Measurements from ENCODE around the gene CABLES1. TPM values are rescaled to one million over a fixed set of nuclear protein-coding genes. Genes with fewer than 3 reads are reported as not detected.

The CABLES1 gene
- total RNA-seq, 1 donor from 2014 or later = 2.3 TPM

- no peaks in the 10 kb centered on the region for H3K36me3 Mint-ChIP-seq (ENCODE audit: low read depth)
- H3K9me3 Mint-ChIP-seq = no peaks in the 10 kb centered on the region
- no peak for TF ChIP-seq CTCF (conservative IDR thresholded peaks at IDR 0.05)
- no peak for DNase-seq (ENCODE audit: low read depth, low spot score)
- no peak overlapping the region for H3K4me3 Mint-ChIP-seq
- H3K4me1 Mint-ChIP-seq = peaks cover 3% of the 10 kb centered on the region
- no peaks in the 10 kb centered on the region for H3K27me3 Mint-ChIP-seq (ENCODE audit: low read depth)
- H3K27ac Mint-ChIP-seq (ENCODE audit: unreplicated experiment) = no peak overlapping the region
These were observed 47.3 kb downstream of the CABLES1 start for GRCh38 chr18:23182606-23183005.

GRCh38 chr18:23183411-23184150 lies 48.3 kb downstream of the CABLES1 start:
- H3K27ac Mint-ChIP-seq (ENCODE audit: unreplicated experiment) = peak overlapping the region; percentile 94
- no peak for TF ChIP-seq CTCF (conservative IDR thresholded peaks at IDR 0.05)
- no peaks in the 10 kb centered on the region for H3K27me3 Mint-ChIP-seq (ENCODE audit: low read depth)
- no peak overlapping the region for H3K4me3 Mint-ChIP-seq
- peaks cover 12% of the 10 kb centered on the region for H3K4me1 Mint-ChIP-seq
- H3K36me3 Mint-ChIP-seq (ENCODE audit: low read depth) = no peaks in the 10 kb centered on the region
- no peak for DNase-seq (ENCODE audit: low read depth, low spot score)
- no peaks in the 10 kb centered on the region for H3K9me3 Mint-ChIP-seq

GRCh38 chr18:23186781-23187180 lies 51.5 kb downstream of the CABLES1 start:
- Mint-ChIP-seq H3K36me3 (ENCODE audit: low read depth) (no peaks in the 10 kb centered on the region), H3K27ac (ENCODE audit: unreplicated experiment) (no peak overlapping the region), H3K27me3 (ENCODE audit: low read depth) (no peaks in the 10 kb centered on the region), H3K4me1 (peaks cover 25% of the 10 kb centered on the region), H3K4me3 (no peak overlapping the region), H3K9me3 (no peaks in the 10 kb centered on the region)
- TF ChIP-seq CTCF (conservative IDR thresholded peaks at IDR 0.05) = no peak
- DNase-seq (ENCODE audit: low read depth, low spot score) = no peak

- no peak for TF ChIP-seq CTCF (conservative IDR thresholded peaks at IDR 0.05)
- Mint-ChIP-seq H3K27ac (ENCODE audit: unreplicated experiment) (no peak overlapping the region), H3K4me1 (peaks cover 23% of the 10 kb centered on the region), H3K36me3 (ENCODE audit: low read depth) (no peaks in the 10 kb centered on the region), H3K9me3 (no peaks in the 10 kb centered on the region), H3K27me3 (ENCODE audit: low read depth) (no peaks in the 10 kb centered on the region), H3K4me3 (no peak overlapping the region)
- no peak for DNase-seq (ENCODE audit: low read depth, low spot score)
These were observed 52.9 kb downstream of the CABLES1 start for GRCh38 chr18:23188068-23188760.

GRCh38 chr18:23189099-23189498 lies 53.8 kb downstream of the CABLES1 start:
- Mint-ChIP-seq H3K4me3 (no peak overlapping the region), H3K27me3 (ENCODE audit: low read depth) (no peaks in the 10 kb centered on the region), H3K9me3 (no peaks in the 10 kb centered on the region), H3K27ac (ENCODE audit: unreplicated experiment) (no peak overlapping the region), H3K36me3 (ENCODE audit: low read depth) (no peaks in the 10 kb centered on the region), H3K4me1 (peaks cover 24% of the 10 kb centered on the region)
- no peak for DNase-seq (ENCODE audit: low read depth, low spot score)
- TF ChIP-seq CTCF (conservative IDR thresholded peaks at IDR 0.05) = no peak

Measured in neural crest cell (in vitro differentiated cells).